Measurements from ENCODE around the gene HCRTR1.
A peak's percentile ranks its signal among the peaks of the same experiment; 100 is the strongest.

Gene HCRTR1

GRCh38 chr1:31650161-31651088 lies 32.9 kb downstream of the HCRTR1 start:
- no peak for DNase-seq

- no peak for DNase-seq
Observed at GRCh38 chr1:31651089-31651420, 33.6 kb downstream of the HCRTR1 start.

GRCh38 chr1:31651766-31652165 lies 34.3 kb downstream of the HCRTR1 start:
- no peak for DNase-seq

DNA sequence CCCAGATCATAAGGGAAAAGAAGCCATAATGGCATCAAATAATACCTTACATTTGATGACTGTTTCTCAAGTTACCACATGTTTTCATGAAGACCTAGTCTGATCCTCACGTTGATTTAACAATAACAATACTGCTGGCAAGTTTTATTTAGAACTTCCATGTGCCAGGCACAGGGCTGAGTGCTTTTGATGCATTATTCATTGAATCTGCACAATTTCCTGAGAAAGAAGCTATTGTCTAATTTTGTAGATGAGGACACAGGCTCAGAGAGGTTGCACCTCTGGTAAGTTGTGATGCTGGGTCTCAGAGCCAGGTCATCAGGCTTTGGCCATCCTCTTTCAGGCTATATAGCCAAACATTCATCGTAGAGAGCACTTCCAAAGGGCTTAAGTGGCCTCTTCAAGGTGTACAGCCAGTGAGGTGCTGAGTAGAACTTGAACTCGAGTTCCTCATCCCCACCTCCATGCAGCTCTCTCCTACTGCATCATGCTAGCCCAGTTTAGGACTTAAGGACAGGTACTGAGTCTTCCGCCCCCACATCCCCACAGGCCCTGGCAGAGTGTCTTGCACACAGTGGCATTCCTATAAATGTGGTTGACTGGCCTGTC lies 35.5 kb downstream of the HCRTR1 start:
- DNase-seq, result no peak

DNA sequence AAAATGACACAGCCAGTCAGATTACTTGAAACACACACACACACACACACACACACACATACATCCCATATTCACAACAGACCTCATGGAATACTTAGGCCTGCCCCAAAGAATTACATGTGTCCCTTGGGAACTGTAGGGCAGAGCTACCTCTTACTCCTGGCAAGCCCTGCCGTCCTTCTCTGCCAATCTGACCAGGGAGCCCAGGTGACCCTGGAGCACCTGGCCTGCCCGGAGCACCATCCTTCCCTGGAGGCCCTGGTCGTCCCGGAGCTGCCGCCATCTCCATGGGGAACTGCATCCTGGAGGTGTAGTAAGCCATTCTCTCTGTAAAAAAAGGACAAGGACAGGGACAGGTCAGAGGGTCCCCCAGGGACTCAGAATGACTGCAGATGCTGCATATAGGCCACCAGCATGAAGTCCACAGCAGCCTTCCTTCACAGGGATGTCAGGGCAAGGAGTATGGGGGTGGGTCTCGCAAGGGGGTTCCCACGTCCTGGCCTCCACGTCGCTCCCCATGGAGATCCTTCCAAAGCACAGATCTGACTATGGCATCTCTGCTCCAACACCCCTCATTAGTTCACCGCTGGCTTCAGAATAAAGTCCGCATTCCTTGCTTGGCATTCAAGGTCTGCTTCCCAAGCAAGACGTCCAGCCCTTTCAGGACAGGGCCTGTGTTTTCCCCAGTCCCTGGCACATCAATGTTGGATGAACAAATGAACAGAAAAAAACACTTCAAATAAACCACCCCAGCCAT lies 36.4 kb downstream of the HCRTR1 start:
- no peak for DNase-seq

DNA sequence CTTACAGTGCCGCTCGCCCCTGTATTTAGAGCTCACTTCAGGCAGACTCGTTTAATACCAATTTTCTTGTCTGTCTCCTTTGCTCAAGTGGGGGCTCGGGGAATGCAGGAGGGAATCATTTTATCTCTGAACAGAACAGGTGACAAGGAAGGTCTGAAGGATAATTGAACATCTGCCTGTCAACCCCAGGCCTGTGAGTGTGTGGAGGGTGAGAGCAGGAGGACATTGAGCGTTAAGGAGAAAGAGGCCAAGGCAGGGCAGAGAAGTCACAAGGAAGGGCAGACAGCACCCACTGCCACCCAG lies 36.9 kb downstream of the HCRTR1 start:
- no peak for DNase-seq

DNA sequence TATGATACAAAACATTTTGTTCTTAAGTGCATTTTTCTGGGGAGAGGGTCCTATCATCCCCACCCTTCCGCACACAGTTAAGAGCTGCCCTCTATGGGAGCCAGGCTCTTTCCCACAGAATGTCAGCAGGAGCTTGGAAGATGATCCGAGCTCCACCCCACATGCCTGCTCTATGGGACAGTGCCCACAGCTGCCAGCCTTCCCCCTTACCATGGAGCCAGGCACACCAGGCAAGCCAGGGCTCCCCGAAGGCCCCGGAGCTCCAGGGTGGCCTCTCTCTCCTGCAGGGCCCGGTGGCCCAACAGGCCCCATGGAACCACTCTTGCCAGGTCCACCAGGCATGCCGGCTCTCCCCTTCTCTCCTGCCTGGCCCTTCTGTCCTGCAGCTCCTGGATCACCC lies 37.6 kb downstream of the HCRTR1 start:
- no peak for DNase-seq

DNA sequence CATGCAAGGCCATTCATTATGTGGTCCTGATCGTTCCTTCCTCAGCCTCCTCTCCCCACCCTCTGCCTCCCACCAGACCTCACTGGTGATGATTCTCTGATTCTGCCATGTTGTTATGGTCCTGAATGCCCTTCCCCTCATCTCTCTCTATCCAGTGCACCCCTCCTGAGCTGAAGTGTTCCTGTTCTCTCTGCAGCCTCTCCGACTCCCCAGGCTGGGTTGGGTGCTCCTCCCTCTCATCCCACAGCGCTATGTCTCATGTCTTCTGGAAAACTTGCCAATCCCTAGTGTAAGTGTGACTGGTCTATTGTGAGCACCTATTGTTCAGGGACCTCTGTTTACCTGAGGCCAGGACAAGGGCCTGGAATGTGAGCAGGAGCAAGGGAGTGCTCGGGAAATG lies 38.3 kb downstream of the HCRTR1 start:
- no peak for DNase-seq

- no peak for DNase-seq
Observed at GRCh38 chr1:31657020-31657804, 39.7 kb downstream of the HCRTR1 start.

DNA sequence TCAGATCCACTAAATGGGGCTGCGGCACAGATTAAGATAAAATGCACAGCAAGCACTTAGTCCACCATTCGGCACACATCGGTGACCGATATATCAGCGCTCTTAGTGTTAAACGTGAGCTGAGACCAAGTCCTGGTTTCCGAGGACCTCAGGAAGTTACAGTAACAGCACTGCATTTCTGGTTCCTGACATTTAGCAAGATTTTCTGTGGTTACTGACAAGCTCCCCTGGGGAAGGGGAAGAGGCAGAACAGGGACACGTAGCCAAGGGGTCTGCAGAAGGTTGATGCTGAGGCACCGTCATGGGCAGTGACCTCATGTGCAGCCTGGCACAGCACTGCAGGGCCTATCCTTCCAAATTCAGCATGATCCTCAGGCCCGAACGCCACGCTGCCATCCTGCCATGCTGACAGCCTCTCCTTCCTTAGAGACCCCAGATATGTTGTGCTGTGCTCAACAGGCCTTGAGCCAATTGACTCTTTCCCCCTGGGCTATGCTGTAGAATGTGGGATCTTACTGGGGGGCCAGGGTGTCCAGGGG lies 40.6 kb downstream of the HCRTR1 start:
- DNase-seq, result no peak

- no peak for DNase-seq
Observed at GRCh38 chr1:31658721-31659120, 41.2 kb downstream of the HCRTR1 start.

- DNase-seq, result no peak
Observed at GRCh38 chr1:31659889-31660288, 42.4 kb downstream of the HCRTR1 start.

- DNase-seq, result no peak
Observed at GRCh38 chr1:31660871-31661455, 43.5 kb downstream of the HCRTR1 start.

- DNase-seq, result no peak
Observed at GRCh38 chr1:31661856-31662255, 44.4 kb downstream of the HCRTR1 start.

- no peak for DNase-seq
Observed at GRCh38 chr1:31662463-31662862, 45.0 kb downstream of the HCRTR1 start.

DNA sequence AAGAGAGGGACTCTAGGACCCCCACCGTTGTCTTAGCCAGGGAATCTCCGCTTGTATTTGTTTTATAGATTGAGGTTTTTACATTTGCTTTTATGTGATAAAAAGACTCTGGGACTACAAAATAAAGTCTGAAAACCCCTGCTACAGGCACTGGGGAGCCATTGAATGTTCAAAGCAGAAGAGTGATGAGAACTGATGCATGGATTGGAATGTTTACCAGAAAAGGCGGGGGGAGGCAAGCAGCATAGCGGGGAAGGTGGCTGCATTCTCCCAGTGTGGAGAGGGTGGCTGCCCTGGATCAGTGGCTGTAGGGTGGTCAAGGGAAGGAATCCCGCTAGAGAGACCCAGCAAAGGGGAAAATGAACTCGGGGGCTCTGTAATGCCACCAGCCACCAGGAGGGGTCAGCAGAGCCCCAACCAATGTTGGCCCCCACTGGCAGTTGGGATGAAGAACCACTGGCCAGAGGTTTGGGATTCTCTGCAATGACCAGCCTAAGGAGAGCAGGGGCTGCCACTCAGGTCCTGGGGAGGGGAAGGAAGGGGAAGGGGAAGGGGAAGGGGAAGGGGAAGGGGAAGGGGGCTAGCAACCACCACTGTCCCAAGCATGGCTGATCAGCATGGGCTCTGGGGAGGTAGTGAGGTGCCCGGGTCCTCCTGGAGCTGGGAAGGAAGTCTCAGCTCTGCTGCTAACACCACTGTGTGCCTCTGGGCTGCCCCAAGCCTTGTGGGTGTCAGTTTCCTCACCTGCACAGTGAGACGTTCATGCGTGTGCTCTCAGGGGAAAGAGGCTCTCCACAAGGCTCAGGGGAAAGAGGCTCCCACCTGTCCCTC lies 46.3 kb downstream of the HCRTR1 start:
- DNase-seq, result peak in 1 of 2 experiments; percentile 63

DNA sequence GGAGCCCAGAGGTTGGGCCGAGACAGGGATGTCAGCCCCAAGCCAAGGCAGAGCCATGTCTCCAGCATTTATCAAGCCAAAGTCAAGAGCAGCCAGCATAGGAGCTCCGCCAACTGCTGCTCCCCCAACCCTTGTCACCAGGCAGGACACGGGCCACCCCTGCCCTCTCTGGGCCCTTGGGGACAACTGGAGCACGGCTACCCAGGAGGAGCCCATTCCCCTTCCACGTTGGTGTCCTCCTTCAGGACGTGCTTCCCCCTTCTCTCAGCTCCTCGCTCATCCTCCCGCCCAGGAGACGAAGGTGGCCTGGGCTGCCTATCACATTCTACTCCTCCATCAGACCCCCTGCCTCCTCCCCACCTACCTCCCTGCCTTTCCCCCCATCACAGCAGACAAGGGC lies 47.0 kb downstream of the HCRTR1 start:
- DNase-seq, result no peak

- DNase-seq, result no peak
Observed at GRCh38 chr1:31665234-31665878, 47.9 kb downstream of the HCRTR1 start.

DNA sequence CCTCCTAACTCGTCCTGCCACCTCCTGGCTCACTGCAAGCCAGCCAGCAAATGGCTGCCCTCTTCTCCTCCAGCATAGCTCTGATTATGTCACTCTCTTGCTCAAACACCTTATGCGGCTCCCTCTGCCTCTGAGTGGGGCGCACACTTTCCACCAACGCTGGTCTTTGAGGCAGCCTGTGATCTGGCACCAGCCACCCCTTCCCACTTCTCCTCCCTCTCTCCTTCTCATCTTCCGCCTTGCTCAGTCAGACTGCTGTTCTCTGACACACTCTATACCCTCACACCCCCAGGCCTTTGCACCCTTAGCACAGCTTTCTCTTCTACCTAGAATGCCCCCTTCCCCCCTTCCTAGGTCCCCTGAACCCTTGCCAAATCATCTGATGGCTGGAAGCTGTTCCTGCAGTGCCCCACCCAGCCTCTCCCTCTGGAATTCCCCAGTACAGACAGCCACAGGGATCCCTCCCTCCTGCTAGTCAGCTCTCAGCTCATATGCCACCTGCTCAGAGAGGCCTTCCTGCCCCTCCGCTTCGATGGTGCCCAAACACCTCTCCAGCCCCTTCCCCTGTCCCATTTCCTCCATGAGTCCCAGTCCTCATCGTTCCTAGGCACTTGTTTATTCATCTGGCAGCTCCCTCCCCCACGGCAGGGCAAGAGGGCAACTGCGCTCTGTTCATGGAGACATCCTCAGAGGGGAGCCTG lies 48.9 kb downstream of the HCRTR1 start:
- DNase-seq, result no peak

DNA sequence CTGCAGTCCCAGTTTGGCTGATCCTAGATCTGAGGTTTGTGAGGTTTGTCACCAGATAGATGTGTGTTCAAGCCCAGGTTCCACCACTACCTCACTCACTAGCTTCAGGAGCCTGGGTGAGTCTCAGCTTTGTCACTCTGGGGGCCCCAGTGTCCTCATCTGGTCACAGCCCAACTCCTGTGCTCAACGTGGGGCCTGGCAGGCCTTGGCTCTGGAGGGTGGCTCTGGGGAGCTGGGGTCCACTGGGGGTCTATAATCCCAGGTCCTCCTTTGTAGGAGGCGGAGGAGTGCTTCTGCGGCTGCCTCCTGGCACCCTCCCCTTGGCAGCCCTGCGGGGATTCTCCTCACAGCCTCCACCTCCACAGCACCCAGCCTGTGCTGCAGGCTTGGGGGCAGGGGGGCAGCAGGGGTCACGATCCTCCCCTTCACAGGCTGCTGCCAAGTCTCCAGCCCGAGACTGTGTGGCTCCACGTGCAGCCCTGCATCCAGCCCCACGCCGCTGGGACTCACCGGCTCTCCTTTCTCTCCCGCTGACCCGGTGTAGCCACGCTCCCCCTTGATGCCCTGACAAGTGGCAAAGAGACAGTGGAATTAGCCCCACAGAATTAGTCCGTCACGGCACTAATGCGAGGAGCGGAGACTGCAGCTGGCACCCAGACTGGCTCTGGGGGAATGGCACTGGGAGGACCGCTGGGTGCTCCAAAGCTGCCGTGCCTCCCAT lies 49.7 kb downstream of the HCRTR1 start:
- DNase-seq, result no peak

Measured in NCI-H526 (cell line).